ENCODE data around the gene APRT.
"Not testable (repeated sequence)": the region's sequence is repeated elsewhere in the genome, so short reads cannot be mapped to it uniquely, and the experiment has no call there.

The APRT gene

DNA sequence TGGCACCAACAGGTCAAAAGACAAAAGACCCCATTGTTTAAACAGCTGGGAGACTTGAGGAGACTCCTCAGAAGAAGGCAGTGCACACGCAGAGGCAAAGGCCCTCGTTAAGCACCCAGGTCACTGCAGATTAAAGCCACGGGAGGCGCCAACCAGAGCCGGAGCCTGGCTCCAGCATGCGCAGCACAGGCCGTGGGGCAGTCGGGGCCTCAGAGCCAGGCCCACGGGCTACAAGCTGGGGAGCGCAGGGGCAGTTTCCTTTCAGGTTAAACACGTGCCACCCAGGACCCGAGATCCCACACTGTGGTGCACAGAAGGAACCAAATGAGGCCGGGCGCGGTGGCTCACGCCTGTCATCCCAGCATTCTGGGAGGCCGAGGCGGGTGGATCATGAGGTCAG, 35.9 kb downstream of the APRT start:
- no peak overlapping the region for H3K9ac ChIP-seq (ENCODE audit: low read length)
- WGBS (ENCODE audit: extremely low coverage, insufficient coverage, low lambda C conversion rate): no CpG with 5 or more reads among the region's 18 CpGs
- H2BK5ac ChIP-seq (ENCODE audit: low read length): no peak overlapping the region
- no peak overlapping the region for H4K5ac ChIP-seq (ENCODE audit: low read length)
- H2BK15ac ChIP-seq (replicated peaks; ENCODE audit: low read depth): no peak overlapping the region
- no peak overlapping the region for H3K56ac ChIP-seq (ENCODE audit: low read length)
- H4K8ac ChIP-seq (ENCODE audit: low read depth, low read length): no peak overlapping the region
- H3K4me2 ChIP-seq (ENCODE audit: low read length): no peak overlapping the region
- no peak overlapping the region for H3K4ac ChIP-seq (ENCODE audit: low read depth, low read length)
- no peaks in the 10 kb centered on the region for H3K27me3 ChIP-seq (ENCODE audit: insufficient read depth, low read length, poor library complexity)
- no peak overlapping the region for H3K18ac ChIP-seq (ENCODE audit: low read length)
- H3K27ac ChIP-seq (ENCODE audit: low read depth, low read length): no peak overlapping the region
- no peak overlapping the region for H2BK120ac ChIP-seq (ENCODE audit: low read depth, low read length)
- no peak overlapping the region for H2AK5ac ChIP-seq (ENCODE audit: low read length)
- H3K23ac ChIP-seq (ENCODE audit: low read length): no peak overlapping the region
- peaks cover 7% of the 10 kb centered on the region for H3K4me1 ChIP-seq (ENCODE audit: control insufficient read depth, low read depth, low read length)
- peaks cover 6% of the 10 kb centered on the region for H3K79me2 ChIP-seq (ENCODE audit: control insufficient read depth, insufficient read depth, low read length)
- no peak overlapping the region for H3K4me3 ChIP-seq (ENCODE audit: low read length)
- H3K79me1 ChIP-seq (ENCODE audit: low read length): no peaks in the 10 kb centered on the region
- no peak for DNase-seq
- H3K36me3 ChIP-seq (ENCODE audit: control insufficient read depth, insufficient read depth, low read length): no peaks in the 10 kb centered on the region

GRCh38 chr16:88774544-88775393, 37.0 kb downstream of the APRT start:
- Histone ChIP-seq H2BK120ac (ENCODE audit: low read depth, low read length) (no peak overlapping the region), H3K18ac (ENCODE audit: low read length) (no peak overlapping the region), H3K4me3 (ENCODE audit: low read length) (no peak overlapping the region), H4K8ac (ENCODE audit: low read depth, low read length) (no peak overlapping the region), H4K5ac (ENCODE audit: low read length) (no peak overlapping the region), H2BK15ac (replicated peaks; ENCODE audit: low read depth) (no peak overlapping the region), H3K27me3 (ENCODE audit: insufficient read depth, low read length, poor library complexity) (no peaks in the 10 kb centered on the region), H3K79me1 (ENCODE audit: low read length) (no peaks in the 10 kb centered on the region), H2AK5ac (ENCODE audit: low read length) (no peak overlapping the region), H3K36me3 (ENCODE audit: control insufficient read depth, insufficient read depth, low read length) (no peaks in the 10 kb centered on the region), H3K4me1 (ENCODE audit: control insufficient read depth, low read depth, low read length) (peaks cover 16% of the 10 kb centered on the region), H3K4me2 (ENCODE audit: low read length) (no peak overlapping the region), H3K9ac (ENCODE audit: low read length) (no peak overlapping the region), H3K79me2 (ENCODE audit: control insufficient read depth, insufficient read depth, low read length) (peaks cover 6% of the 10 kb centered on the region), H3K23ac (ENCODE audit: low read length) (no peak overlapping the region), H2BK5ac (ENCODE audit: low read length) (no peak overlapping the region), H3K56ac (ENCODE audit: low read length) (no peak overlapping the region), H3K27ac (ENCODE audit: low read depth, low read length) (no peak overlapping the region), H3K4ac (ENCODE audit: low read depth, low read length) (no peak overlapping the region)
- no peak for DNase-seq
- WGBS (ENCODE audit: extremely low coverage, insufficient coverage, low lambda C conversion rate): no CpG with 5 or more reads among the region's 32 CpGs

GRCh38 chr16:88773812-88774291, 37.9 kb downstream of the APRT start:
- H3K9ac ChIP-seq (ENCODE audit: low read length): no peak overlapping the region
- no peak overlapping the region for H3K4me2 ChIP-seq (ENCODE audit: low read length)
- peak; percentile 50 for DNase-seq
- no peak overlapping the region for H2BK5ac ChIP-seq (ENCODE audit: low read length)
- no CpG with 5 or more reads among the region's 12 CpGs for WGBS (ENCODE audit: extremely low coverage, insufficient coverage, low lambda C conversion rate)
- H3K4ac ChIP-seq (ENCODE audit: low read depth, low read length): no peak overlapping the region
- H3K23ac ChIP-seq (ENCODE audit: low read length): no peak overlapping the region
- no peaks in the 10 kb centered on the region for H3K27me3 ChIP-seq (ENCODE audit: insufficient read depth, low read length, poor library complexity)
- H4K5ac ChIP-seq (ENCODE audit: low read length): no peak overlapping the region
- H2AK5ac ChIP-seq (ENCODE audit: low read length): no peak overlapping the region
- no peak overlapping the region for H3K27ac ChIP-seq (ENCODE audit: low read depth, low read length)
- H3K79me2 ChIP-seq (ENCODE audit: control insufficient read depth, insufficient read depth, low read length): peaks cover 8% of the 10 kb centered on the region
- H3K36me3 ChIP-seq (ENCODE audit: control insufficient read depth, insufficient read depth, low read length): no peaks in the 10 kb centered on the region
- no peak overlapping the region for H3K56ac ChIP-seq (ENCODE audit: low read length)
- no peak overlapping the region for H2BK15ac ChIP-seq (replicated peaks; ENCODE audit: low read depth)
- no peak overlapping the region for H4K8ac ChIP-seq (ENCODE audit: low read depth, low read length)
- H2BK120ac ChIP-seq (ENCODE audit: low read depth, low read length): no peak overlapping the region
- peaks cover 3% of the 10 kb centered on the region for H3K79me1 ChIP-seq (ENCODE audit: low read length)
- peaks cover 17% of the 10 kb centered on the region for H3K4me1 ChIP-seq (ENCODE audit: control insufficient read depth, low read depth, low read length)
- no peak overlapping the region for H3K18ac ChIP-seq (ENCODE audit: low read length)
- no peak overlapping the region for H3K4me3 ChIP-seq (ENCODE audit: low read length)

DNA sequence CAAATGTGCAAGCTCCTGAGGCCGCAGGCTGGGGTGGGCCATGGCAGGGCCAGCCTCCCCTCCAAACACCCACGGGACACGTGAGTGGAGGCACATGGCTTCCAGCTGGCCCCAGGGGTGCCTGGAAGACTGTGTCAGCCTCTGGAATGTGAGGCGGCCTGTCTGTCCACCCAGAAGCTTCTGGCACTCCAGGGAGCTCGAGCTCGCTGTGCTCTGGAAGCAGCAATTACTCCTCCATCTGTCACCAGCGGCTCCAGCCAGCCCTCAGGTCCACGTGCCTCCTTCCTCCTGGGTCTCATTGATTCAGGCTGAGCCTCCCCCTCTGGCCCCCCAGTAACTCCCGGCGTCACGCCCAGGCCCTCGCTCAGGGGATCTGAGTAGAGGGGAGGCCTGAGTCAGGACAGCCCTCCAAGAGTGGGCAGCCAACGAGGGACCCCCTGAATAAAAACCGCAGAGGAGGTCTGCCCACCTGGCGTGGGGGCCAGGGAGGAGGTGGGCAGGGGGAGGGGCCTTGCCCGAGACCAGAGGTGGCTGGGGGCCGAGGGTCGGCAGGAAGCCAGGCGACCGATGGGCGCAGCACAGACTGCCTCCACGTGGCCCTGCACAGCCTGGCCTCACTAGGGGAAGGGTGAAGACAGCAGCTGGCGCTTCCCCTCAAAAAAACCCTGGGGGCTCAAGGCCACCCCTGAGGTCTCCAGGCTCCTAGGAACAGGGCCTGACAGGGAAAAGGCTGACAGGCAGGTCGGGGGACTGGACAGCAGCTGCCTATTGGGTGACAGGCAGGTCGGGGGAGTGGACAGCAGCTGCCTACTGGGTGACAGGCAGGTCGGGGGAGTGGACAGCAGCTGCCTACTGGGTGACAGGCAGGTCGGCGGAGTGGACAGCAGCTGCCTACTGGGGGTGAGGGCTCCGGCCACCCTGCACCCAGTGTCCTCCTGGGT, 38.6 kb downstream of the APRT start:
- Histone ChIP-seq H3K27ac (ENCODE audit: low read depth, low read length) (no peak overlapping the region), H3K23ac (ENCODE audit: low read length) (no peak overlapping the region), H3K27me3 (ENCODE audit: insufficient read depth, low read length, poor library complexity) (no peaks in the 10 kb centered on the region), H3K18ac (ENCODE audit: low read length) (no peak overlapping the region), H3K9ac (ENCODE audit: low read length) (no peak overlapping the region), H3K36me3 (ENCODE audit: control insufficient read depth, insufficient read depth, low read length) (no peaks in the 10 kb centered on the region), H4K5ac (ENCODE audit: low read length) (no peak overlapping the region), H3K79me1 (ENCODE audit: low read length) (peaks cover 3% of the 10 kb centered on the region), H3K56ac (ENCODE audit: low read length) (no peak overlapping the region), H2BK15ac (replicated peaks; ENCODE audit: low read depth) (no peak overlapping the region), H3K4ac (ENCODE audit: low read depth, low read length) (no peak overlapping the region), H2BK120ac (ENCODE audit: low read depth, low read length) (no peak overlapping the region), H3K4me3 (ENCODE audit: low read length) (no peak overlapping the region), H3K4me1 (ENCODE audit: control insufficient read depth, low read depth, low read length) (peaks cover 17% of the 10 kb centered on the region), H2AK5ac (ENCODE audit: low read length) (no peak overlapping the region), H3K79me2 (ENCODE audit: control insufficient read depth, insufficient read depth, low read length) (peaks cover 5% of the 10 kb centered on the region), H2BK5ac (ENCODE audit: low read length) (no peak overlapping the region), H4K8ac (ENCODE audit: low read depth, low read length) (no peak overlapping the region), H3K4me2 (ENCODE audit: low read length) (no peak overlapping the region)
- peak; percentile 49 for DNase-seq
- no CpG with 5 or more reads among the region's 29 CpGs for WGBS (ENCODE audit: extremely low coverage, insufficient coverage, low lambda C conversion rate)

DNA sequence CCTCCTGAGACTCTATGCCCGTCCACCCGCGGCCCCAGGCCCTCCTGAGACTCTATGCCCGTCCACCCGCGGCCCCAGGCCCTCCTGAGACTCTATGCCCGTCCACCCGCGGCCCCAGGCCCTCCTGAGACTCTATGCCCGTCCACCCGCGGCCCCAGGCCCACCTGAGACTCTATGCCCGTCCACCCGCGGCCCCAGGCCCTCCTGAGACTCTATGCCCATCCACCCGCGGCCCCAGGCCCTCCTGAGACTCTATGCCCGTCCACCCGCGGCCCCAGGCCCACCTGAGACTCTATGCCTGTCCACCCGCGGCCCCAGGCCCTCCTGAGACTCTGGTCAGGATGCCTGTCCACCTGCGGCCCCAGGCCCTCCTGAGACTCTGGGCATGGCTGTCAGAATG, 39.9 kb downstream of the APRT start:
- not testable (repeated sequence) for H2BK15ac ChIP-seq (replicated peaks; ENCODE audit: low read depth); H3K36me3 ChIP-seq (ENCODE audit: control insufficient read depth, insufficient read depth, low read length); H4K8ac ChIP-seq (ENCODE audit: low read depth, low read length); H3K4me3 ChIP-seq (ENCODE audit: low read length); H3K27me3 ChIP-seq (ENCODE audit: insufficient read depth, low read length, poor library complexity); H3K23ac ChIP-seq (ENCODE audit: low read length); H3K79me1 ChIP-seq (ENCODE audit: low read length); H2AK5ac ChIP-seq (ENCODE audit: low read length); H4K5ac ChIP-seq (ENCODE audit: low read length); DNase-seq; H3K79me2 ChIP-seq (ENCODE audit: control insufficient read depth, insufficient read depth, low read length); H2BK5ac ChIP-seq (ENCODE audit: low read length); H3K18ac ChIP-seq (ENCODE audit: low read length); H3K27ac ChIP-seq (ENCODE audit: low read depth, low read length); H3K9ac ChIP-seq (ENCODE audit: low read length); H3K56ac ChIP-seq (ENCODE audit: low read length); H2BK120ac ChIP-seq (ENCODE audit: low read depth, low read length); H3K4ac ChIP-seq (ENCODE audit: low read depth, low read length); H3K4me2 ChIP-seq (ENCODE audit: low read length)
- H3K4me1 ChIP-seq (ENCODE audit: control insufficient read depth, low read depth, low read length): peaks cover 17% of the 10 kb centered on the region
- WGBS (ENCODE audit: extremely low coverage, insufficient coverage, low lambda C conversion rate): no CpG with 5 or more reads among the region's 23 CpGs

Data from mesendoderm (in vitro differentiated cells).